ENCODE results near the gene DENND10.

The DENND10 gene

GRCh38 chr10:119060107-119060506 lies 43.8 kb upstream of the DENND10 start:
- TF ChIP-seq EP300 (IDR thresholded peaks at IDR 0.05; ENCODE audit: borderline replicate concordance) (no peak), CEBPB (IDR thresholded peaks at IDR 0.05) (no peak)

GRCh38 chr10:119061352-119061751 lies 42.6 kb upstream of the DENND10 start:
- TF ChIP-seq TAF1 (IDR thresholded peaks at IDR 0.05; ENCODE audit: low read depth) (no peak), CREB1 (IDR thresholded peaks at IDR 0.05; ENCODE audit: low read depth) (no peak), EP300 (IDR thresholded peaks at IDR 0.05; ENCODE audit: borderline replicate concordance) (no peak), MAX (IDR thresholded peaks at IDR 0.05) (no peak), TEAD4 (IDR thresholded peaks at IDR 0.05) (no peak), FOXM1 (IDR thresholded peaks at IDR 0.05; ENCODE audit: borderline replicate concordance, low read depth) (no peak), REST (IDR thresholded peaks at IDR 0.05; ENCODE audit: low read depth) (no peak), TCF12 (IDR thresholded peaks at IDR 0.05; ENCODE audit: low read depth) (no peak), NFIC (IDR thresholded peaks at IDR 0.05) (no peak), CEBPB (IDR thresholded peaks at IDR 0.05) (no peak), USF1 (IDR thresholded peaks at IDR 0.05) (no peak), YY1 (IDR thresholded peaks at IDR 0.05; ENCODE audit: low read depth) (no peak)

- TF ChIP-seq EP300 (IDR thresholded peaks at IDR 0.05; ENCODE audit: borderline replicate concordance) = no peak
These were observed 42.0 kb upstream of the DENND10 start for GRCh38 chr10:119061926-119062325.

- TF ChIP-seq NFIC (IDR thresholded peaks at IDR 0.05) (no peak), USF1 (IDR thresholded peaks at IDR 0.05) (no peak), CEBPB (IDR thresholded peaks at IDR 0.05) (no peak), FOXM1 (IDR thresholded peaks at IDR 0.05; ENCODE audit: borderline replicate concordance, low read depth) (no peak), TAF1 (IDR thresholded peaks at IDR 0.05; ENCODE audit: low read depth) (no peak), RAD21 (IDR thresholded peaks at IDR 0.05; ENCODE audit: low read depth) (no peak), EP300 (IDR thresholded peaks at IDR 0.05; ENCODE audit: borderline replicate concordance) (no peak), TCF12 (IDR thresholded peaks at IDR 0.05; ENCODE audit: low read depth) (no peak), EGR1 (IDR thresholded peaks at IDR 0.05) (no peak), TEAD4 (IDR thresholded peaks at IDR 0.05) (no peak), MAX (IDR thresholded peaks at IDR 0.05) (no peak), CREB1 (IDR thresholded peaks at IDR 0.05; ENCODE audit: low read depth) (no peak), REST (IDR thresholded peaks at IDR 0.05; ENCODE audit: low read depth) (no peak), ZBTB7A (IDR thresholded peaks at IDR 0.05; ENCODE audit: low read depth) (no peak), YY1 (IDR thresholded peaks at IDR 0.05; ENCODE audit: low read depth) (no peak)
These were observed 33.3 kb upstream of the DENND10 start for GRCh38 chr10:119070395-119071165.

- no peak for TF ChIP-seq TCF12 (IDR thresholded peaks at IDR 0.05; ENCODE audit: low read depth)
- TF ChIP-seq TAF1 (IDR thresholded peaks at IDR 0.05; ENCODE audit: low read depth) = no peak
- TF ChIP-seq EGR1 (IDR thresholded peaks at IDR 0.05) = no peak
- no peak for TF ChIP-seq USF1 (IDR thresholded peaks at IDR 0.05)
- TF ChIP-seq RAD21 (IDR thresholded peaks at IDR 0.05; ENCODE audit: low read depth) = no peak
- TF ChIP-seq ZBTB7A (IDR thresholded peaks at IDR 0.05; ENCODE audit: low read depth) = no peak
- TF ChIP-seq CREB1 (IDR thresholded peaks at IDR 0.05; ENCODE audit: low read depth) = no peak
- TF ChIP-seq CEBPB (IDR thresholded peaks at IDR 0.05) = no peak
- no peak for TF ChIP-seq EP300 (IDR thresholded peaks at IDR 0.05; ENCODE audit: borderline replicate concordance)
- TF ChIP-seq TEAD4 (IDR thresholded peaks at IDR 0.05) = no peak
- TF ChIP-seq FOXM1 (IDR thresholded peaks at IDR 0.05; ENCODE audit: borderline replicate concordance, low read depth) = no peak
- TF ChIP-seq NFIC (IDR thresholded peaks at IDR 0.05) = no peak
- no peak for TF ChIP-seq REST (IDR thresholded peaks at IDR 0.05; ENCODE audit: low read depth)
- TF ChIP-seq YY1 (IDR thresholded peaks at IDR 0.05; ENCODE audit: low read depth) = no peak
- TF ChIP-seq MAX (IDR thresholded peaks at IDR 0.05) = no peak
These were observed 30.3 kb upstream of the DENND10 start for GRCh38 chr10:119073584-119073983.

Data from Ishikawa (cell line).